Glutamatergic neuron (in vitro differentiated cells): Measurements from ENCODE around the gene RRP15. TPM values are rescaled to one million over a fixed set of nuclear protein-coding genes. Genes with fewer than 3 reads are reported as not detected.
A peak's percentile ranks its signal among the peaks of the same experiment; 100 is the strongest.

ENCODE experiments used
- DNase-seq: peaks from one replicate; pipeline ENCODE4 v3.0.0; 2022
- H3K27ac Mint-ChIP-seq: one replicate; pipeline ENCODE4 v1.8.0; 2020; ENCODE audit warnings: mild to moderate bottlenecking, mixed read lengths, inconsistent platforms; ENCODE audit not compliant: unreplicated experiment
- H3K27me3 Mint-ChIP-seq: one replicate; pipeline ENCODE4 v1.8.0; 2020; ENCODE audit warnings: mild to moderate bottlenecking, moderate library complexity, mixed read lengths, inconsistent platforms; ENCODE audit not compliant: unreplicated experiment
- H3K36me3 Mint-ChIP-seq: one replicate; pipeline ENCODE4 v1.8.0; 2020; ENCODE audit warnings: mild to moderate bottlenecking, mixed read lengths, inconsistent platforms; ENCODE audit not compliant: unreplicated experiment
- H3K4me1 Mint-ChIP-seq: one replicate; pipeline ENCODE4 v1.8.0; 2020; ENCODE audit warnings: mild to moderate bottlenecking, low read depth, mixed read lengths, inconsistent platforms; ENCODE audit not compliant: unreplicated experiment
- H3K4me3 Mint-ChIP-seq: one replicate; pipeline ENCODE4 v1.8.0; 2020; ENCODE audit warnings: mild to moderate bottlenecking, mixed read lengths, inconsistent platforms; ENCODE audit not compliant: unreplicated experiment
- H3K9me3 Mint-ChIP-seq: one replicate; pipeline ENCODE4 v1.8.0; 2020; ENCODE audit warnings: mild to moderate bottlenecking, moderate library complexity, mixed read lengths, inconsistent platforms; ENCODE audit not compliant: unreplicated experiment
- total RNA-seq: library from RNA; stranded (reverse); fragmentation: NEBNext Ultra II Directional; extraction: Animal tissue kit (Norgen Biotek cat#: 25700); gene quantifications from one replicate; pipeline ENCODE4 v1.2.1, GENCODE V29; 2021; ENCODE audit not compliant: unreplicated experiment
- TF ChIP-seq, protein P1 (sequence below): fragments of 200-600 bp; sonication (generic); IDR thresholded peaks from one replicate; pipeline ENCODE4 v1.5.0; 2021; ENCODE audit not compliant: partially characterized antibody, unreplicated experiment

The RRP15 gene
- total RNA-seq, 1 donor from 2014 or later: 18.0 TPM

- Mint-ChIP-seq H3K4me1 (no peaks in the 10 kb centered on the region), H3K36me3 (peaks cover 13% of the 10 kb centered on the region), H3K27me3 (no peaks in the 10 kb centered on the region), H3K27ac (no peak overlapping the region), H3K4me3 (no peak overlapping the region), H3K9me3 (peaks cover 3% of the 10 kb centered on the region)
- TF ChIP-seq, protein P1, sequence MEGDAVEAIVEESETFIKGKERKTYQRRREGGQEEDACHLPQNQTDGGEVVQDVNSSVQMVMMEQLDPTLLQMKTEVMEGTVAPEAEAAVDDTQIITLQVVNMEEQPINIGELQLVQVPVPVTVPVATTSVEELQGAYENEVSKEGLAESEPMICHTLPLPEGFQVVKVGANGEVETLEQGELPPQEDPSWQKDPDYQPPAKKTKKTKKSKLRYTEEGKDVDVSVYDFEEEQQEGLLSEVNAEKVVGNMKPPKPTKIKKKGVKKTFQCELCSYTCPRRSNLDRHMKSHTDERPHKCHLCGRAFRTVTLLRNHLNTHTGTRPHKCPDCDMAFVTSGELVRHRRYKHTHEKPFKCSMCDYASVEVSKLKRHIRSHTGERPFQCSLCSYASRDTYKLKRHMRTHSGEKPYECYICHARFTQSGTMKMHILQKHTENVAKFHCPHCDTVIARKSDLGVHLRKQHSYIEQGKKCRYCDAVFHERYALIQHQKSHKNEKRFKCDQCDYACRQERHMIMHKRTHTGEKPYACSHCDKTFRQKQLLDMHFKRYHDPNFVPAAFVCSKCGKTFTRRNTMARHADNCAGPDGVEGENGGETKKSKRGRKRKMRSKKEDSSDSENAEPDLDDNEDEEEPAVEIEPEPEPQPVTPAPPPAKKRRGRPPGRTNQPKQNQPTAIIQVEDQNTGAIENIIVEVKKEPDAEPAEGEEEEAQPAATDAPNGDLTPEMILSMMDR: no peak
- DNase-seq: no peak
Measured at GRCh38 chr1:218259339-218259738, 25.8 kb upstream of the RRP15 start.

- Mint-ChIP-seq H3K4me3 (no peak overlapping the region), H3K27me3 (no peaks in the 10 kb centered on the region), H3K27ac (no peak overlapping the region), H3K36me3 (peaks cover 13% of the 10 kb centered on the region), H3K9me3 (peaks cover 3% of the 10 kb centered on the region), H3K4me1 (no peaks in the 10 kb centered on the region)
- no peak for DNase-seq
- TF ChIP-seq, protein P1: peak; percentile 36
Measured at GRCh38 chr1:218259800-218260199, 25.3 kb upstream of the RRP15 start.

- H3K9me3 Mint-ChIP-seq: peaks cover 3% of the 10 kb centered on the region
- H3K27ac Mint-ChIP-seq: no peak overlapping the region
- no peaks in the 10 kb centered on the region for H3K27me3 Mint-ChIP-seq
- H3K4me1 Mint-ChIP-seq: no peaks in the 10 kb centered on the region
- peaks cover 13% of the 10 kb centered on the region for H3K36me3 Mint-ChIP-seq
- no peak overlapping the region for H3K4me3 Mint-ChIP-seq
- TF ChIP-seq, protein P1: no peak
- no peak for DNase-seq
Measured at GRCh38 chr1:218262259-218262658, 22.8 kb upstream of the RRP15 start.

- Mint-ChIP-seq H3K27ac (no peak overlapping the region), H3K9me3 (no peaks in the 10 kb centered on the region), H3K27me3 (no peaks in the 10 kb centered on the region), H3K36me3 (no peaks in the 10 kb centered on the region), H3K4me1 (no peaks in the 10 kb centered on the region), H3K4me3 (no peak overlapping the region)
- no peak for DNase-seq
- TF ChIP-seq, protein P1: no peak
Measured at GRCh38 chr1:218266356-218266755, 18.7 kb upstream of the RRP15 start.

DNA sequence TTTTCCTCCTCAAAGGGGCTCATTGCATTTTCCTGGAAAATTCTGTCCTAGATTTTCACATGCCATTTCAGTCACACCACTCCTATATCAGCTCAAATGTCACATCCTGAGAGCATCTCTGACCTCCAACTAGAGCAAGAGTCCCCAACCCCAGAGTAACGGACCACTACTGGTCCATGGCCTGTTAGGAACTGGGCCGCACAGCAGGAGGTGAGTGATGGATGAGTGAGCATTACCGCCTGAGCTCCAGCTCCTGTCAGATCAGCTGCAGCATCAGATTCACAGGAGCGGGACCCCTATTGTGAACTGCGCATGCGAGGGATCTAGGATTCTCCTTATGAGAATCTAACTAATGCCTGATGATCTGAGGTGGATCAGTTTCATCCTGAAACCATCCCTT, 12.7 kb upstream of the RRP15 start:
- H3K27me3 Mint-ChIP-seq: peaks cover 4% of the 10 kb centered on the region
- H3K4me1 Mint-ChIP-seq: no peaks in the 10 kb centered on the region

More for the DNA sequence above, 12.7 kb upstream of the RRP15 start:
- DNase-seq: no peak
- Mint-ChIP-seq H3K27ac (no peak overlapping the region), H3K36me3 (no peaks in the 10 kb centered on the region), H3K9me3 (no peaks in the 10 kb centered on the region), H3K4me3 (no peak overlapping the region)
- TF ChIP-seq, protein P1: no peak
